HG03135 (cell line): Measurements from ENCODE around the gene RPTOR.

ENCODE experiments used
- ATAC-seq: cut with Tn5 transposase; IDR thresholded peaks from one replicate; pipeline ENCODE4 v1.9.1; 2021; ENCODE audit warnings: mild to moderate bottlenecking, moderate library complexity; ENCODE audit not compliant: unreplicated experiment

The RPTOR gene

DNA sequence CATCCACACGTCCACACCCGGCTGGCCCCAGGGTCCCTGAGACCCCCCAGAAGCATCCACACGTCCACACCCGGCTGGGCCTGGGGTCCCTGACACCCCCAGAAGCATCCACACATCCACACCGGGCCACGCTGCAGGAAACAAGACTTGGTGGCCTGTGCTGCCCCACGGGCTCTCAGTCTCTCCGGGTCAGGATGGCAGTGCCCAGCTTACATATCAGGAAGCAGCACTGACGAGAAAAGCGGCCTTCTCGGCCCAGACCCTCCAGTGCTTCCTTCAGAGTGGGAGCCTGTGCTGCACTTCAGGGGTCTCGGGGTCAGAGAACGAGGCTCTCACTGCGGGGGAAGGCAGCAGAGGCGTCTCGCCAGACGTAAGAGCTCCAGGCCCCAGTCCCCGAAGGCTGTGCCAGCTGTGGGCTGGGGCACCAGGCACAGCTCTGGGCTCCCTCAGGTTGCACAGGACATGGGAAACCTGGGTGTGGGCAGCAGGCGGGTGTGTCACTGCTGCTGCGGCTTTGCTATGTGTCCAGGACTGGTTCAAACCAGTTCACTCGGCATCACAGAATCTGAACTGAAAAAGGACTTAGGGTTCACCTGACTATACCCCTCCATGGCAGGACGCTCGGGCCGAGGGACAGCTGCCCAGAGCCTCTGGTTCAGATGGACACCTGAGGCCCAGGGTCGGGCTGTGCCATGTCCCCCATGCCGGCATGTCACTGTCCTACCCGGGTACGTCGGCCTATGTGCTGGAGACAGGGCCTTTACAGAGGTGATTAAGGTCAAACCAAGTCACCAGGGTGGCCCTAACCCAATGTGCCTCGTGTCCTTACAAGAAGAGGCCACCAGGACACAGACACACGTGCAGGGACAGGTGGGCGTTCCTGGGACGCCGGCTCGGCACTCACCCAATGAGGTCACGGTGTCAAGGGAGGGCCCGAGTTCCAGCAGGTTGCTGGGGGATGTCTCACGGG, 406.8 kb downstream of the RPTOR start:
- no peak for ATAC-seq

GRCh38 chr17:80952291-80952690, 407.7 kb downstream of the RPTOR start:
- ATAC-seq: no peak

DNA sequence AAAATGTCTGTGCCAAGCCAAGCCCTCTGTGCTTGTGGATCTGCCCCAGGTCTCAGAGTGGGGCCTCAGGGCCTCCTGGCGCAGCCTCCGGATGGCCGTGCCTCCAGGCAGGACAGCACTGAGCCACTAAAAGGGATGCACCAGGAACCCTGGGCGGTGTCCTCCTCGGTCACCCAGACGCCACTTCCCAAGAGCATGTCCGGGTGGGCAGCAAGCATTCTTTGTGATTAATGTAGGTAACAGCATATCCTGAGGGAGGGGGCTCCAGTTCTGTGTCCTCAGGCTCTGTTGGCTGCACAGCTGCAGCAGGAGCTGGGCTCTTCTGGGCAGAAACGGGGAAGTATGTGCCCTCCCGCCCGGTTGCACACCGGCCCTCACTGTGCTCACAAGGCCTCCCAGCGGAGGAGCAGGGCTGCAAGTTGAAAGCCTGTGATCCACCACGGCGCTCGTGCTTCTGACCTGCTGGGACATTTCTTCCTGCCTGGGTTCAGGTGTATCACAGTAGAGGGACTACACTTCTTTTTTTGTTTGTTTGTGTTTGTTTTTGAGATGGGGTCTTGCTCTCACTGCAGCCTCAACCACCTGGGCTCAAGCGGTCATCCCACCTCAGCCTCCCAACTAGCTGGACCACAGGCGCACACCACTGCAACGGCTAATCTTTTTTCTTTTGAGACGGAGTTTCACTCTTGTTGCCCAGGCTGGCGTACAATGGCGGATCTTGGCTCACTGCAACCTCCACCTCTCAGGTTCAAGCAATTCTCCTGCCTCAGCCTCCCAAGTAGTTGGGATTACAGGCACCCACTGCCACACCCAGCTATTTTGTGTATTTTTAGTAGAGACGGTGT, 409.1 kb downstream of the RPTOR start:
- ATAC-seq: no peak

DNA sequence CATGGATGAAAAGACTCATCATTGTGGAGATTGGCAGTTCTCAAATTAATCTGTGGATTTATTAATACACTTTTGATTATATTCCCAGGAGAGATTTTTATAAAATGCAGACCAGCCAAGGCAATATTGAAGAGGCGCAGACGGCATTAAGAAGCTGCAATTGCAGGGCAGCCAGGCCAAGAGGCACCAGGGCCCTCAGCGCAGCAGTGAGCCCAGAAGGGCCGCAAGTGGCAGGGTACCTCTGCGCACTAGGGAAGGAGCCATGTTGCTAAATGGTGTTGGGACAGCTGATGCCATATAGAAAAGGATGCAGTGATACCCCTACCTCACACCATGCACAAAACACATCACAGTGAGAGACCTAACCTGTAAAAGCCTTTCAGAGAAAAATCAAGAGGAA, 410.4 kb downstream of the RPTOR start:
- ATAC-seq: no peak

- no peak for ATAC-seq
Observed at GRCh38 chr17:80955671-80956280, 411.1 kb downstream of the RPTOR start.

- ATAC-seq: no peak
Observed at GRCh38 chr17:80956321-80957190, 411.9 kb downstream of the RPTOR start.

DNA sequence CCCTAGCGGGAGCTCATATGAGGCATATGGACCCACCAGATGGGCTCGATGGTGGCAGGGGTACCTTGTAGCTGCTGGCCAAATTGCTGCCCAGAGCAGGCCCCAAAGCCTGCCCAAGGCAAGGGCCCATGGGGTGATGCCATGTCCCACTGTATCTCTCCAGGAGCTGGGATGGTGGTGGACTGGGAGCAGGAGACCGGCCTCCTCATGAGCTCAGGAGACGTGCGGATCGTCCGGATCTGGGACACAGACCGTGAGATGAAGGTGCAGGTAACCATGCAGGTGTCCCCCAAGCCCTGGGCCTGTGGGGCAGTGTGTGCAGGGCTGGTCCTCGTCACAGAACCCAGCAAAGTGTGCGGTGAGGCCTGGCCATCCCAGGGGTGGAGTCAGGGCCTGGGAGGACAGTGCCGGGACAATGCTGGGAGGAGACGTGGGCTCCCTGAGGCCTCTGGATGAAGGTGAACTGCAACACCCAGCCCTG, 412.9 kb downstream of the RPTOR start:
- ATAC-seq: no peak

DNA sequence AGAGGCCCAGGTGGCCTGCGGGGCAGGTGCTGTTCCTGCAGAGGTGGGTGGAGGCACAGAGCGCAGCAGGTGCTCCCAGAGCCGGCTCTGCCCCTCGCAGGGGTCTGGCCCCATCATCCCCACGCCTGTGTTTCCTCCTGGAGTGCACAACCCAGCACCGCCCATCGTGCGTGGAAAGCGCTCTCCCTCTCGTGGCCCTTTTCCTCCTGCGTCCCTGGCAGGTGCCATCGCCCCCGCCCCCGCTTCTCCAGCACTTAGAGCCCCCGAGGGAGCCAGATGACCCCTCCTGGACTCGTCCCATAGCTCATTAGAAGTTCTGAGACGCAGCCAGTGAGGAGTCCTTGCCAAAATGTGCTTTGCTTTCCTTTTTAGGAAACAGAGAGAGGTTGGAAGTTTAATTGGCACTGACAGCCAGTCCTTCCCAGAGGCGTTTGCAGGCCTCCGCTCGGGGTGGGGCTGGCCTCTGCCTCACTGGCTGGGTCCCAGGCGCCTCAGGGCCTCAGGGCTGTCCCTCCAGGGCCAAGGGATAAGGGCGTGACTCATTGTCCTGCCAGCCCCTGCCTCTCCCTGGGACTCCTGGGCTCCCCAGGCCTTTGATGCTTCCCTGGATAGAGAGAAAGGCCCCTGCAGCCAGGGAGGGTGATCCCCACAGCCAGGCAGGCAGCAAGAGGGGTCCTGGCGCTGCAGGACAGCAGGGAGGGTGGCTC, 414.8 kb downstream of the RPTOR start:
- ATAC-seq: no peak

DNA sequence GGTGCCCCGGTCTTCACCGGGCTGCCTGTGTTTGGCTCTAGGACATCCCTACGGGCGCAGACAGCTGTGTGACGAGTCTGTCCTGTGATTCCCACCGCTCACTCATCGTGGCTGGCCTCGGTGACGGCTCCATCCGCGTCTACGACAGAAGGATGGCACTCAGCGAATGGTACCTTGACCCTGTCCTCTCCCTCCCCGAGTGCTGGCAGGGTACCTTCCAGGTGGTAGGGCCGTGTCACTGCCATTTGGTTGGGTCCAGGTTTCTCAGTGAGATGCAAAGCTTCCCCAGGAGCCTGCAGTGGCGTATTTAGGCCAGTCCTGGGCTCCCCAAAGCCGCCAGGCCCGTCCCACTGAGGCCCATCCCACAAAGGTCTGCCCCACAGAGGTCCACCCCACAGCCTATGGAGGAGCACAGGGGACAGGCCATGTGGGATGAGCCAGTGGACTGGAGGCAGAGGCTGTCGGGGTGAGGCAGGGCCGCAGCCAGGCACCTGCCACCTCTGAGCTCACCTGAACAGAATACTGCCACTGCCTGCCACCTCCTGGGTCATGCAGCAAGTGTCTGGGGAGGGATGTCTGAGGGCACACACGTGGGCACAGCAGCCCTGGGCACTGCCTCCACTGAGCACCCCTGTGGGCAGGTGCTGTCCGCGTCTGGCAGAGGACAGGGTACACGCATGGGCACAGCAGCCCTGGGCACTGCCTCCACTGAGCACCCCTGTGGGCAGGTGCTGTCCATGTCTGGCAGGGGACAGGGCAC, 415.6 kb downstream of the RPTOR start:
- ATAC-seq: no peak

DNA sequence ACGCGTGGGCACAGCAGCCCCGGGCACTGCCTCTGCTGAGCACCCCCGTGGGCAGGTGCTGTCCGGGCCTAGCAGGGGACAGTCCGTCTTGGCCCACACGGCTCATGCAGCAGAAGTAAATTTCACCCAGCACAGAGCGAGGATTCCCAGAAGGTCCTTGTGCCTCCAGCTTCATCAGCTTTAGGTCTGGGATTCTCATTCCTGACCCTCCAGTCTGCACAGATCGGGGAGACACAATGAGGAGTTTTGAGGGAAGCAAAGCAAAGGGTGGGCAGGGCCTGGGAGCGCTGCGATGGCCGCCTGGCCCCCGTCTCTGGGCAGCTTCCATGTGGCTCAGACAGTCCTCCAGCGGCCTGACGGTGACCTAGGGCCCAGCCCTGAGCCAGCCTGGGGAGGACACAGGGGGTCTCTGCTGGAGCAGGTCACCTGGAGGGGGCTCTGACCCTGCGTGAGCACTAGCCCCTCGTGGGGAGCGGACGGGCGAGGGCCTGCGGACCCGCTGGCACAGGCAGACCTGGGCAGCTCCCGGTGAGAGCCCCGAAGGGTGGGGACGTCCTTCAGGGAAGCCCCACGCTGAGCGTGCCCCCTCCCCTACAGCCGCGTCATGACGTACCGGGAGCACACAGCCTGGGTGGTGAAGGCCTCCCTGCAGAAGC, 416.3 kb downstream of the RPTOR start:
- no peak for ATAC-seq

GRCh38 chr17:80961541-80962330, 417.1 kb downstream of the RPTOR start:
- no peak for ATAC-seq

DNA sequence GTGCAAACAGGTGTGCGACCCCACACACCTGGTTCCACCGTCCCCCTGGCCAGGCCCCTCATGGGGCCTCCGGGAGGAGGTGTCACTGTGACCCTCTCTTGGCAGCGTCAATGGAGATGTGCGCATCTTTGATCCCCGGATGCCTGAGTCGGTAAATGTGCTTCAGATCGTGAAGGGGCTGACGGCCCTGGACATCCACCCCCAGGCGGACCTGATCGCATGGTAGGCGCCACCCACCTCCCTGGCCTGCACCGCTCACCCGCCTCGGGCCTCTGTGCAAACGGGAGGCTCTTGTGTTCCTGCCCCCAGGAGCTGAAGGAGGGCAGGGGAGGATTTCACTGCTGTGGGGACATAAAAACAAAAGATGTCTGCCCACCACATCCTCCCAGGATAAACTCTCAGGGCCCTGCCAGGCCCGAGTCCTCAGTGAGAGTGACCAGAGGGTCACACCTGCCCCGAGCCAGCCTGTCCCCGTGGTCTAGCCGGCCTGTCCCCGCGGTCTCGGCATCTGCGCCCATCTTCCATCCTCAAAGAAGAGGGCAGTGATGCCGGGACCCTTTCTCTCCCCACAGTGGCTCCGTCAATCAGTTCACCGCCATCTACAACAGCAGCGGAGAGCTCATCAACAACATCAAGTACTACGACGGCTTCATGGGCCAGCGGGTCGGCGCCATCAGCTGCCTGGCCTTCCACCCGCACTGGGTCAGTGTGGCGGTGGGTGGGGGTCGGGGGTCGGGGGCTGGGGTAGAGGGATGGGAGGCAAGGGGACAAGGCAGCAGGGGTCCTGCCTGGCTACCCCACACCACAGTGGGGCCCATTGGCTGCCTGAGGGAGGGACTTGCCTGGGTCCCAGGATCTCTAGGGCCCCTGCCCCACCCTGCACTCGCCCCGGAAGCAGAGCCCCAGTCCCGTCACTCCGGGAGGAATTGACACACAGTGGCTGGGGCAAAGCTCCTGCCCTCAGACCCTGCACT, 418.0 kb downstream of the RPTOR start:
- no peak for ATAC-seq

DNA sequence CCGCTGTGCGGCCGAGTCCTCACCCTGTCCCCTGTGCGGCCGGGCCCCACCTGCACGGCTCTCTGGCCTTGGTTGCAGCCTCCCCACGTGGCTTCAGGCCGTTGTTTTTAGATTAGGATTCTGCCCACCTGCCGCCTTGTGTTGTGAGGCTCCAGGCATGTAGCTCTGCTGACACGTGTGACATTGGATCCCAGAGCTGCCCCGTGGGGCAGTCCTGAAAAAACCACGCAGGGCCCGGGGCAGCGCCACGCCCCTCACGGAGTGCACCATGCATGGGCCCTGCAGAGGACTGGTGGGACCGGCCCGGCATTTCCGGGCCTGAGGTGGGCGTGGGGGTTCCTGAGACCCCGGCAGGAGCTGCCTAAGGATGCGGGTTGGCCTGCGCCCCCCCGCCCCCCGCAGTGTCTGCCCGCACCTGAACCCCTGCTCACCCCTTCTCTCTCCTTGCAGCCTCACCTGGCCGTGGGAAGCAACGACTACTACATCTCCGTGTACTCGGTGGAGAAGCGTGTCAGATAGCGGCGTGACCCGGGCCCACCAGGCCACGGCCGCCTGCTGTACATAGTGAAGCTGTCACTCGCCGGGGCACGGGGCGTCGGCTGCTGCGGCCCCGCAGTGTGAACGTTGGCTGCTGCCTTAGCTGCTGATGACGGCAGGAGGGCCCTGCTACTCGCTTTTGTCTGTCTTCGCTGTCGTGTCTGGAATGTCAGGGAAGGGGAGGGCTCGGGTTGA, 419.3 kb downstream of the RPTOR start:
- ATAC-seq: no peak

- no peak for ATAC-seq
Observed at GRCh38 chr17:80964544-80964856, 419.9 kb downstream of the RPTOR start.

- no peak for ATAC-seq
Observed at GRCh38 chr17:80964859-80965580, 420.4 kb downstream of the RPTOR start.
